HG02981 (cell line): ENCODE measurements around the gene SELENOF.
"Not testable (repeated sequence)": the region's sequence is repeated elsewhere in the genome, so short reads cannot be mapped to it uniquely, and the experiment has no call there.

ENCODE experiments used
- ATAC-seq: cut with Tn5 transposase; IDR thresholded peaks from one replicate; pipeline ENCODE4 v1.9.1; 2021; ENCODE audit warnings: mild to moderate bottlenecking, moderate library complexity; ENCODE audit not compliant: unreplicated experiment

SELENOF gene

GRCh38 chr1:86922445-86922844 lies 8.5 kb upstream of the SELENOF start:
- ATAC-seq: no peak

GRCh38 chr1:86916752-86917151 lies 2.8 kb upstream of the SELENOF start:
- ATAC-seq: no peak

GRCh38 chr1:86915737-86916235 lies 1.9 kb upstream of the SELENOF start:
- ATAC-seq: no peak

- ATAC-seq: no peak
These were observed 1.2 kb upstream of the SELENOF start for GRCh38 chr1:86914998-86915736.

- no peak for ATAC-seq
These were observed 673 bp upstream of the SELENOF start, which contains the start of gene HS2ST1 for GRCh38 chr1:86914601-86914997. Gene HS2ST1 (plus strand): TSS chr1:86914635.

- no peak for ATAC-seq
These were observed 479 bp downstream of the SELENOF start for GRCh38 chr1:86913399-86913895.

- ATAC-seq: no peak
These were observed 1.5 kb downstream of the SELENOF start for GRCh38 chr1:86912281-86912900.

GRCh38 chr1:86906419-86906818 lies 7.5 kb downstream of the SELENOF start:
- no peak for ATAC-seq

GRCh38 chr1:86905875-86906274 lies 8.1 kb downstream of the SELENOF start:
- ATAC-seq: no peak

- not testable (repeated sequence) for ATAC-seq
These were observed 14.5 kb downstream of the SELENOF start for GRCh38 chr1:86899401-86899800.

- ATAC-seq: no peak
These were observed 25.6 kb downstream of the SELENOF start for GRCh38 chr1:86888327-86888726.

- ATAC-seq: peak; percentile 79
These were observed 26.3 kb downstream of the SELENOF start for GRCh38 chr1:86887479-86888162.

- ATAC-seq: no peak
These were observed 38.2 kb downstream of the SELENOF start for GRCh38 chr1:86875722-86876121.

- ATAC-seq: no peak
These were observed 41.8 kb downstream of the SELENOF start for GRCh38 chr1:86872086-86872485.

GRCh38 chr1:86871001-86871400 lies 42.9 kb downstream of the SELENOF start:
- no peak for ATAC-seq

- no peak for ATAC-seq
These were observed 45.4 kb downstream of the SELENOF start for GRCh38 chr1:86868477-86868876.

- not testable (repeated sequence) for ATAC-seq
These were observed 46.6 kb downstream of the SELENOF start for GRCh38 chr1:86867278-86867677.

- ATAC-seq: no peak
These were observed 47.3 kb downstream of the SELENOF start for GRCh38 chr1:86866665-86867064.

GRCh38 chr1:86865973-86866637 lies 47.8 kb downstream of the SELENOF start:
- ATAC-seq: peak; percentile 65

- ATAC-seq: no peak
These were observed 51.0 kb downstream of the SELENOF start for GRCh38 chr1:86862920-86863319.

GRCh38 chr1:86861424-86861823 lies 52.5 kb downstream of the SELENOF start:
- ATAC-seq: no peak
